GM19193 (cell line): ENCODE results near the gene C14orf180.

ENCODE experiments used
- POLR2A ChIP-seq: IDR thresholded peaks from 4 replicates; pipeline ENCODE4 v1.6.1; 2011; ENCODE audit not compliant: insufficient read depth, insufficient read length; ENCODE audit errors: extremely low read depth

C14orf180 gene

GRCh38 chr14:104576970-104577332 is 2.6 kb upstream of the C14orf180 start:
- no peak for TF ChIP-seq POLR2A

- no peak for TF ChIP-seq POLR2A
These were observed 2.1 kb upstream of the C14orf180 start for GRCh38 chr14:104577426-104577825.

- no peak for TF ChIP-seq POLR2A
These were observed 1.7 kb upstream of the C14orf180 start for GRCh38 chr14:104577847-104578301.

- TF ChIP-seq POLR2A, result no peak
These were observed 1.2 kb upstream of the C14orf180 start for GRCh38 chr14:104578321-104578720.

GRCh38 chr14:104580961-104581360 is 1.4 kb downstream of the C14orf180 start:
- TF ChIP-seq POLR2A, result no peak

GRCh38 chr14:104581521-104581920 is 2.0 kb downstream of the C14orf180 start:
- TF ChIP-seq POLR2A, result no peak

- no peak for TF ChIP-seq POLR2A
These were observed 2.4 kb downstream of the C14orf180 start for GRCh38 chr14:104582005-104582404.

- no peak for TF ChIP-seq POLR2A
These were observed 3.1 kb downstream of the C14orf180 start for GRCh38 chr14:104582662-104583061.

- TF ChIP-seq POLR2A, result no peak
These were observed 4.1 kb downstream of the C14orf180 start for GRCh38 chr14:104583424-104584306.

- no peak for TF ChIP-seq POLR2A
These were observed 5.0 kb downstream of the C14orf180 start for GRCh38 chr14:104584557-104584956.

GRCh38 chr14:104585966-104586697 is 6.6 kb downstream of the C14orf180 start:
- no peak for TF ChIP-seq POLR2A

- no peak for TF ChIP-seq POLR2A
These were observed 7.5 kb downstream of the C14orf180 start for GRCh38 chr14:104586832-104587620.

GRCh38 chr14:104587641-104588040 is 8.1 kb downstream of the C14orf180 start:
- no peak for TF ChIP-seq POLR2A

- TF ChIP-seq POLR2A, result no peak
These were observed 8.7 kb downstream of the C14orf180 start for GRCh38 chr14:104588066-104588857.
